Erythroblast (primary cell): Measurements from ENCODE around the gene COL19A1.

Experiments
- GATA1 ChIP-seq: IDR thresholded peaks from 2 replicates; pipeline ENCODE4 v1.6.1; 2011; ENCODE audit warnings: low read depth, mild to moderate bottlenecking, control low read depth, low read length, moderate library complexity
- POLR2A ChIP-seq: IDR thresholded peaks from 2 replicates; pipeline ENCODE4 v1.6.1; 2011; ENCODE audit warnings: mild to moderate bottlenecking, low read length

- TF ChIP-seq POLR2A, result no peak
- TF ChIP-seq GATA1, result no peak
Measured at GRCh38 chr6:69848552-69848951, 17.8 kb upstream of the COL19A1 start.
